ENCODE measurements around the gene REC8. TPM values are rescaled to one million over a fixed set of nuclear protein-coding genes. Genes with fewer than 3 reads are reported as not detected.

The REC8 gene
- total RNA-seq, 2 donors from 2014 or later: 5.6 to 25.4 TPM

- TF ChIP-seq CTCF (IDR thresholded peaks at IDR 0.05) (peak in 1 of 4 experiments; percentile 18), POLR2AphosphoS5 (IDR thresholded peaks at IDR 0.05) (peak; percentile 84), POLR2A (IDR thresholded peaks at IDR 0.05) (peak; percentile 42)
- WGBS: under 1% methylated on average over 40 of the region's 57 CpGs
- intact Hi-C loops (cut with DNase I): no loop called here
- H3K4me1 ChIP-seq (replicated peaks): peaks cover 11% of the 10 kb centered on the region
- no peaks in the 10 kb centered on the region for H3K9me3 ChIP-seq
- peaks cover 3 to 18% of the 10 kb centered on the region in 2 donors for H3K36me3 ChIP-seq
- no peaks in the 10 kb centered on the region for H3K27me3 ChIP-seq (replicated peaks; ENCODE audit: insufficient read depth)
- H3K27ac ChIP-seq: peak within 1 kb of the TSS; percentile 92 to 94
- DNase-seq (ENCODE audit: low spot score): peak; percentile 98
- peak within 1 kb of the TSS; percentile 68 to 92 for H3K4me3 ChIP-seq
Measured at GRCh38 chr14:24146978-24147760, 24.7 kb upstream of the REC8 start, which contains the start of gene RNF31. TSS of gene RNF31 (plus strand) at chr14:24147498. CDS start at chr14:24147699, 201 bp downstream.

- peak overlapping the region; percentile 68 to 92 for H3K4me3 ChIP-seq
- 3% methylated on average over 29 of the region's 29 CpGs for WGBS
- TF ChIP-seq POLR2A (IDR thresholded peaks at IDR 0.05) (no peak), POLR2AphosphoS5 (IDR thresholded peaks at IDR 0.05) (no peak), CTCF (IDR thresholded peaks at IDR 0.05) (no peak)
- DNase-seq (ENCODE audit: low spot score): no peak
- peaks cover 11% of the 10 kb centered on the region for H3K4me1 ChIP-seq (replicated peaks)
- H3K36me3 ChIP-seq: peaks cover 3 to 18% of the 10 kb centered on the region in 2 donors
- no peaks in the 10 kb centered on the region for H3K27me3 ChIP-seq (replicated peaks; ENCODE audit: insufficient read depth)
- H3K9me3 ChIP-seq: no peaks in the 10 kb centered on the region
- intact Hi-C loops (cut with DNase I): no loop called here
- peak overlapping the region; percentile 92 to 94 for H3K27ac ChIP-seq
Measured at GRCh38 chr14:24147761-24148428, 24.0 kb upstream of the REC8 start.

GRCh38 chr14:24149302-24149969, 22.4 kb upstream of the REC8 start:
- no peak for DNase-seq (ENCODE audit: low spot score)
- WGBS: 95% methylated on average over 3 of the region's 3 CpGs
- H3K4me1 ChIP-seq (replicated peaks): peaks cover 11% of the 10 kb centered on the region
- no peaks in the 10 kb centered on the region for H3K27me3 ChIP-seq (replicated peaks; ENCODE audit: insufficient read depth)
- H3K36me3 ChIP-seq: peaks cover 3 to 18% of the 10 kb centered on the region in 2 donors
- H3K9me3 ChIP-seq: no peaks in the 10 kb centered on the region
- no peak overlapping the region for H3K4me3 ChIP-seq
- H3K27ac ChIP-seq: no peak overlapping the region
- intact Hi-C loops (cut with DNase I): no loop called here
- TF ChIP-seq CTCF (IDR thresholded peaks at IDR 0.05): no peak
- TF ChIP-seq POLR2A (IDR thresholded peaks at IDR 0.05): no peak
- TF ChIP-seq POLR2AphosphoS5 (IDR thresholded peaks at IDR 0.05): no peak

DNA sequence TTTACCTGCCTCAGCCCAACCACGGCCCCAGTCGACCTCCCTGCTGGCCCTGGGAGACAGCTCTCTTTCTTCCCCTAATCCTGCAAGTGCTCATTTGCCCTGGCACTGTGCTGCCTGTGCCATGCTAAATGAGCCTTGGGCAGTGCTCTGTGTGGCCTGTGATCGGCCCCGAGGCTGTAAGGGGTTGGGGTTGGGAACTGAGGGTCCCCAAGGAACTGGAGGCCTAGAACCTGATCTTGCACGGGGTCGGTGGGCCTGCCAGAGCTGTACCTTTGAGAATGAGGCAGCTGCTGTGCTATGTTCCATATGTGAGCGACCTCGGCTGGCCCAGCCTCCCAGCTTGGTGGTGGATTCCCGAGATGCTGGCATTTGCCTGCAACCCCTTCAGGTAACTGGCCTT, 21.8 kb upstream of the REC8 start:
- intact Hi-C loops (cut with DNase I): no loop called here

More for the DNA sequence above, 21.8 kb upstream of the REC8 start:
- no peaks in the 10 kb centered on the region for H3K9me3 ChIP-seq
- H3K36me3 ChIP-seq: peaks cover 3 to 21% of the 10 kb centered on the region in 2 donors
- H3K4me3 ChIP-seq: no peak overlapping the region
- H3K27ac ChIP-seq: no peak overlapping the region
- DNase-seq (ENCODE audit: low spot score): no peak
- WGBS: 95% methylated on average over 9 of the region's 9 CpGs
- TF ChIP-seq POLR2AphosphoS5 (IDR thresholded peaks at IDR 0.05) (no peak), POLR2A (IDR thresholded peaks at IDR 0.05) (no peak), CTCF (IDR thresholded peaks at IDR 0.05) (no peak)
- peaks cover 11% of the 10 kb centered on the region for H3K4me1 ChIP-seq (replicated peaks)
- no peaks in the 10 kb centered on the region for H3K27me3 ChIP-seq (replicated peaks; ENCODE audit: insufficient read depth)

Data from prostate gland (tissue), 2 donors.